Testis (tissue), 3 donors: Measurements from ENCODE around the gene NTM. TPM values are rescaled to one million over a fixed set of nuclear protein-coding genes. Genes with fewer than 3 reads are reported as not detected.
A peak's percentile ranks its signal among the peaks of the same experiment; 100 is the strongest.
"Not testable (repeated sequence)": the region's sequence is repeated elsewhere in the genome, so short reads cannot be mapped to it uniquely, and the experiment has no call there.

ENCODE experiments used
- DNase-seq: peaks from one replicate; pipeline ENCODE4 v3.0.0-alpha.2; 2019
- H3K27ac ChIP-seq, 2 donors: fragments of 200-600 bp; sonication (generic); one replicate each; pipeline ENCODE4 v1.5.1; 2019
- H3K27me3 ChIP-seq: fragments of 200-600 bp; sonication (generic); one replicate; pipeline ENCODE4 v1.5.1; 2019
- H3K36me3 ChIP-seq: fragments of 200-600 bp; sonication (generic); one replicate; pipeline ENCODE4 v1.5.1; 2017; ENCODE audit warnings: low read depth; ENCODE audit errors: missing control alignments
- H3K4me1 ChIP-seq: fragments of 200-600 bp; sonication (generic); one replicate; pipeline ENCODE4 v1.5.1; 2019
- H3K4me3 ChIP-seq, 2 donors: fragments of 200-600 bp; sonication (generic); one replicate each; pipeline ENCODE4 v1.5.1; 2017 to 2019
- H3K9me3 ChIP-seq: fragments of 200-600 bp; sonication (generic); one replicate; pipeline ENCODE4 v1.5.1; 2017
- POLR2A ChIP-seq: fragments of 450-650 bp; IDR thresholded peaks from one replicate; pipeline ENCODE4 v1.6.1; 2017; ENCODE audit warnings: antibody characterized with exemption, mild to moderate bottlenecking, moderate library complexity
- WGBS, 2 donors: methylation state at CpG; one replicate each; pipeline ENCODE4 v1.1.5; 2018; 5-methylcytosine and 5-hydroxymethylcytosine counted together
- intact Hi-C: fragments of 100-400 bp; cut with DNase I; formaldehyde crosslinking; loops from one replicate; pipeline ENCODE4 v1.15.1; 2023; ENCODE audit warnings: low total_unique reads
- polyA plus RNA-seq: library from polyadenylated mRNA; stranded (reverse); fragments of 350-450 nt; fragmentation: Illumina TruSeq; extraction: RNeasy Lipid Tissue Mini Kit (QIAGEN cat#74804); gene quantifications from one replicate; pipeline ENCODE4 v1.2.3, GENCODE V29; 2014; ENCODE audit warnings: low read depth, low replicate concordance; ENCODE audit not compliant: insufficient read depth
- total RNA-seq, 2 donors: library from RNA; depleted of rRNA; stranded (reverse); fragments of >200 nt; gene quantifications; one replicate each; pipeline ENCODE4 v1.2.3, GENCODE V29; 2016
- TF ChIP-seq, protein P1 (sequence below), 3 experiments: fragments of 450-650 bp in 2 of 3; fragments of 200-600 bp in 1 of 3; sonication (generic) in 1 of 3; IDR thresholded peaks; one replicate each; pipeline ENCODE4 v1.5.1; 2016 to 2019; ENCODE audit warnings: antibody characterized with exemption in 3 of 3, mild to moderate bottlenecking in 2 of 3, moderate library complexity in 1 of 3

NTM gene
- total and polyA plus RNA-seq, 3 donors from 2014 or later, result 1.7 to 4.5 (median 1.8) TPM

GRCh38 chr11:131910178-131910522 lies 539.7 kb downstream of the NTM start:
- Histone ChIP-seq H3K36me3 (no peaks in the 10 kb centered on the region), H3K9me3 (no peaks in the 10 kb centered on the region), H3K4me3 (peak overlapping the region in 1 of 2 donors; percentile 44), H3K27ac (no peak overlapping the region), H3K4me1 (no peaks in the 10 kb centered on the region), H3K27me3 (no peaks in the 10 kb centered on the region)
- no peak for TF ChIP-seq POLR2A
- TF ChIP-seq, protein P1, sequence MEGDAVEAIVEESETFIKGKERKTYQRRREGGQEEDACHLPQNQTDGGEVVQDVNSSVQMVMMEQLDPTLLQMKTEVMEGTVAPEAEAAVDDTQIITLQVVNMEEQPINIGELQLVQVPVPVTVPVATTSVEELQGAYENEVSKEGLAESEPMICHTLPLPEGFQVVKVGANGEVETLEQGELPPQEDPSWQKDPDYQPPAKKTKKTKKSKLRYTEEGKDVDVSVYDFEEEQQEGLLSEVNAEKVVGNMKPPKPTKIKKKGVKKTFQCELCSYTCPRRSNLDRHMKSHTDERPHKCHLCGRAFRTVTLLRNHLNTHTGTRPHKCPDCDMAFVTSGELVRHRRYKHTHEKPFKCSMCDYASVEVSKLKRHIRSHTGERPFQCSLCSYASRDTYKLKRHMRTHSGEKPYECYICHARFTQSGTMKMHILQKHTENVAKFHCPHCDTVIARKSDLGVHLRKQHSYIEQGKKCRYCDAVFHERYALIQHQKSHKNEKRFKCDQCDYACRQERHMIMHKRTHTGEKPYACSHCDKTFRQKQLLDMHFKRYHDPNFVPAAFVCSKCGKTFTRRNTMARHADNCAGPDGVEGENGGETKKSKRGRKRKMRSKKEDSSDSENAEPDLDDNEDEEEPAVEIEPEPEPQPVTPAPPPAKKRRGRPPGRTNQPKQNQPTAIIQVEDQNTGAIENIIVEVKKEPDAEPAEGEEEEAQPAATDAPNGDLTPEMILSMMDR (IDR thresholded peaks at IDR 0.05), result no peak
- intact Hi-C loops, result no loop called here
- WGBS, 2 donors, result 6 to 8% methylated on average over 7 to 21 of the region's 21 CpGs
- DNase-seq, result no peak

GRCh38 chr11:131910523-131911387 lies 540.3 kb downstream of the NTM start:
- peak overlapping the region; percentile 44 to 51 for H3K4me3 ChIP-seq
- H3K4me1 ChIP-seq, result no peaks in the 10 kb centered on the region
- TF ChIP-seq, protein P1 (IDR thresholded peaks at IDR 0.05), result no peak
- TF ChIP-seq POLR2A, result no peak
- DNase-seq, result peak; percentile 25
- H3K36me3 ChIP-seq, result no peaks in the 10 kb centered on the region
- H3K27me3 ChIP-seq, result no peaks in the 10 kb centered on the region
- H3K27ac ChIP-seq, result no peak overlapping the region
- no peaks in the 10 kb centered on the region for H3K9me3 ChIP-seq
- intact Hi-C loops, result no loop called here
- 0 to 1% methylated on average over 5 to 53 of the region's 105 CpGs for WGBS, 2 donors

DNA sequence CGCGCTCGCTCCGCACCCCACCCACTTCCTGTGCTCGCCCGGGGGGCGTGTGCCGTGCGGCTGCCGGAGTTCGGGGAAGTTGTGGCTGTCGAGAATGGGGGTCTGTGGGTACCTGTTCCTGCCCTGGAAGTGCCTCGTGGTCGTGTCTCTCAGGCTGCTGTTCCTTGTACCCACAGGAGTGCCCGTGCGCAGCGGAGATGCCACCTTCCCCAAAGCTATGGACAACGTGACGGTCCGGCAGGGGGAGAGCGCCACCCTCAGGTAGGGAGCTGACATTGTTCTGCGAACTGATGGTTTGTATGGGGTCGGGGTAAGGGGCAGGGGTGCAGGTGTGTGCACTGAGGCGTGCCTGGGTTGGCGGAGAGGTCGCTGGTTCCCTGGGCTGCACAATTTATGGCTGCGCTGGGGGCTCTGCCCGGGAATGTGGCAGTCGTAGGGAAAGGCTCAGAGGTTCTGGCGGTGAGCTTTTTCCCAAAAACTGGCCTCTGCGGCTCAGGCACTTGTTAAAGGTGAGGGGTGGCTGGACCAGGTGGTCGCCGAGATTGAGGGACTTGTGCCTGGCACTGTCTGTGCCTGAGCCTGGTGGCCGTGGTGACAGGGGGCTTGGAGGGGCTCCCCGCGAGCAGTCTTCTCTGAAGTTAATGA lies 541.1 kb downstream of the NTM start:
- WGBS, 2 donors, result 0 to 9% methylated on average over 5 to 35 of the region's 36 CpGs
- H3K9me3 ChIP-seq, H3K36me3 ChIP-seq, H3K4me1 ChIP-seq, H3K27me3 ChIP-seq, H3K27ac ChIP-seq, intact Hi-C loops: not testable (repeated sequence)
- TF ChIP-seq, protein P1 (IDR thresholded peaks at IDR 0.05), result peak in 2 of 3 experiments; percentile 40 to 48
- peak; percentile 52 for DNase-seq
- peak overlapping the region; percentile 44 to 51 for H3K4me3 ChIP-seq

DNA sequence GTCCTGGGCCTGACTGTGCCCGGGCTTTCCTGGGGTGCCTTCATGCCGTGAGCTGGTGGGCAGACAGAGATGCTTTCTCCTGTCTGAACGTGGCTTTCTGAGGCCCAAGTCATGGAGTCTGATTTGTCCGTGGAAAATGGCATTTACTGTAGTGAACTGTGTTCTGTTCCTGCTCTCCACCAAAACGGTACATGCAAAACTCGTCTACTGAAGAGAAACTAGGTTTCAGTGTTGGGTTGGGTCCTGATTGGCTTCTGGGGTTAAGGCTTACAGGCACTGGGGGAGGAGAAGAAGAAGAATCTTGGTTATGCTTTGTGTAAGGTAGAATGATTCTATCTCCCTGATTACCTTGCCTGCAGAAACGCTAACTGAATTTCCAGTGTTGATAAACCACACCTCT lies 541.7 kb downstream of the NTM start:
- no peak for TF ChIP-seq POLR2A
- TF ChIP-seq, protein P1 (IDR thresholded peaks at IDR 0.05), result no peak
- Histone ChIP-seq H3K9me3 (no peaks in the 10 kb centered on the region), H3K27me3 (no peaks in the 10 kb centered on the region), H3K4me1 (no peaks in the 10 kb centered on the region), H3K4me3 (no peak overlapping the region), H3K36me3 (no peaks in the 10 kb centered on the region), H3K27ac (no peak overlapping the region)
- DNase-seq, result no peak
- intact Hi-C loops, result no loop called here
- 38 to 48% methylated on average over 7 of the region's 7 CpGs for WGBS, 2 donors
